Retinal pigment epithelial cell (primary cell): Measurements from ENCODE around the gene THRB.

Source experiments
- DNase-seq: peaks from one replicate; pipeline ENCODE4 v3.0.0-alpha.2; 2010; ENCODE audit warnings: low read depth
- H3K4me3 ChIP-seq: 2 replicates; pipeline ENCODE4 v1.5.1; 2011; ENCODE audit warnings: mild to moderate bottlenecking, low read length, control low read depth, moderate library complexity
- CTCF ChIP-seq: conservative IDR thresholded peaks from 2 replicates; pipeline ENCODE4 v1.5.1; 2011; ENCODE audit warnings: low read depth, low read length, control low read depth, inconsistent platforms

Gene THRB

GRCh38 chr3:24498391-24498790 lies 3.7 kb upstream of the THRB start:
- no peak for DNase-seq
- H3K4me3 ChIP-seq, result no peak overlapping the region
- no peak for TF ChIP-seq CTCF

- H3K4me3 ChIP-seq, result no peak overlapping the region
- no peak for TF ChIP-seq CTCF
- DNase-seq, result no peak
These were observed 3.3 kb upstream of the THRB start for GRCh38 chr3:24497942-24498341.

GRCh38 chr3:24496529-24497482 lies 2.2 kb upstream of the THRB start:
- H3K4me3 ChIP-seq, result no peak overlapping the region
- TF ChIP-seq CTCF, result peak; percentile 74
- peak; percentile 70 for DNase-seq

GRCh38 chr3:24495326-24495994 lies 810 bp upstream of the THRB start:
- DNase-seq, result no peak
- no peak for TF ChIP-seq CTCF
- peak overlapping the region; percentile 63 for H3K4me3 ChIP-seq

GRCh38 chr3:24493746-24494617 lies 668 bp downstream of the THRB start:
- peak overlapping the region; percentile 63 for H3K4me3 ChIP-seq
- no peak for TF ChIP-seq CTCF
- DNase-seq, result no peak

GRCh38 chr3:24492971-24493551 lies 1.6 kb downstream of the THRB start:
- no peak overlapping the region for H3K4me3 ChIP-seq
- no peak for TF ChIP-seq CTCF
- no peak for DNase-seq
